Measurements from ENCODE around the gene ABCA13.

DNA sequence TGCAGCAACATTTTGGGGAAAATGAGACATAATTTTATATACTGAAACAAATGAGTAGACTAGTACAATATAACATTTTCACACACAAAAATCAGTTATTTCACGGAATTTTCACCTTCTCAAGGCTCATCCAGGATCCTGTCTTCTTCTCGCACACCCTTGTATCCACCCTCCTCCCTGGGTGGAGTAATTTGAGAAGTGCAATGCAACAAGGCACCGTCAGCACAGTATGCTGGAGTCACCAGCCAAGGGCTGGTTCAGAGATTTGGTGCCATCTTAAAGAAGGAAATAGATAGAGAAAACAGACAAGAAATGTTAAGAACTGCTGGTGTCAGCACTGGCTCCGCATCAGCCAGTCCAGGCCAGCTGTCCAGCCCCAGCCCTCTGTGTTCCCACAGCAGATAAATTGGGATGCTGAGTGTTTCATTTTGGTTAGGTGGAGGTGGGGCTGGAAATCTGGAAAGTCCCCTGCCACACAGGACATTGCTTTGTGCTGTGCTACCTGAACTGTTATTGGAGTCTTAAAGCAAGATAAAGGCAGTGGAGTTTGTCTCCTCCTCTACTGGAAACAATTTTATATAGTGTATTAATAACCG, 176.1 kb downstream of the ABCA13 start:
- no peak for TF ChIP-seq EZH2phosphoT487 (IDR thresholded peaks at IDR 0.05; ENCODE audit: insufficient read depth, low read depth)
- TF ChIP-seq EZH2 (IDR thresholded peaks at IDR 0.05; ENCODE audit: insufficient read depth, poor library complexity, severe bottlenecking): no peak

Data from GM23248 (cell line).